Parathyroid adenoma (tissue), 2 donors: ENCODE results near the gene DMD.

ENCODE experiments used
- H2AFZ ChIP-seq: fragments of 300-600 bp; sonication (generic); one replicate; pipeline ENCODE4 v1.7.0; 2017; ENCODE audit warnings: antibody characterized with exemption, mild to moderate bottlenecking
- H3K27ac ChIP-seq: fragments of 300-600 bp; sonication (generic); one replicate; pipeline ENCODE4 v1.7.0; 2017
- H3K27me3 ChIP-seq: fragments of 300-600 bp; sonication (generic); one replicate; pipeline ENCODE4 v1.7.0; 2017; ENCODE audit warnings: low read length; ENCODE audit not compliant: control insufficient read depth, insufficient read depth
- H3K36me3 ChIP-seq: fragments of 300-600 bp; sonication (generic); one replicate; pipeline ENCODE4 v1.7.0; 2017; ENCODE audit warnings: low read length; ENCODE audit not compliant: control insufficient read depth, insufficient read depth
- H3K4me1 ChIP-seq: fragments of 300-600 bp; sonication (generic); one replicate; pipeline ENCODE4 v1.7.0; 2017; ENCODE audit warnings: control low read depth
- H3K4me2 ChIP-seq: fragments of 300-600 bp; sonication (generic); one replicate; pipeline ENCODE4 v1.7.0; 2017; ENCODE audit warnings: low read length
- H3K4me3 ChIP-seq: fragments of 300-600 bp; sonication (generic); one replicate; pipeline ENCODE4 v1.7.0; 2017; ENCODE audit warnings: low read depth, low read length
- H3K79me2 ChIP-seq: fragments of 300-600 bp; sonication (generic); one replicate; pipeline ENCODE4 v1.7.0; 2017; ENCODE audit warnings: control low read depth
- H3K9ac ChIP-seq: fragments of 300-600 bp; sonication (generic); one replicate; pipeline ENCODE4 v1.7.0; 2017; ENCODE audit warnings: mild to moderate bottlenecking
- H3K9me3 ChIP-seq: fragments of 300-600 bp; sonication (generic); one replicate; pipeline ENCODE4 v1.7.0; 2017; ENCODE audit warnings: low read length; ENCODE audit not compliant: control insufficient read depth
- TF ChIP-seq, protein P1 (sequence below): fragments of 300-600 bp; sonication (generic); IDR thresholded peaks from one replicate; pipeline ENCODE4 v1.7.0; 2017; ENCODE audit warnings: antibody characterized with exemption, mild to moderate bottlenecking
- donor health status: primary hyperparathyroidism.

DMD gene

DNA sequence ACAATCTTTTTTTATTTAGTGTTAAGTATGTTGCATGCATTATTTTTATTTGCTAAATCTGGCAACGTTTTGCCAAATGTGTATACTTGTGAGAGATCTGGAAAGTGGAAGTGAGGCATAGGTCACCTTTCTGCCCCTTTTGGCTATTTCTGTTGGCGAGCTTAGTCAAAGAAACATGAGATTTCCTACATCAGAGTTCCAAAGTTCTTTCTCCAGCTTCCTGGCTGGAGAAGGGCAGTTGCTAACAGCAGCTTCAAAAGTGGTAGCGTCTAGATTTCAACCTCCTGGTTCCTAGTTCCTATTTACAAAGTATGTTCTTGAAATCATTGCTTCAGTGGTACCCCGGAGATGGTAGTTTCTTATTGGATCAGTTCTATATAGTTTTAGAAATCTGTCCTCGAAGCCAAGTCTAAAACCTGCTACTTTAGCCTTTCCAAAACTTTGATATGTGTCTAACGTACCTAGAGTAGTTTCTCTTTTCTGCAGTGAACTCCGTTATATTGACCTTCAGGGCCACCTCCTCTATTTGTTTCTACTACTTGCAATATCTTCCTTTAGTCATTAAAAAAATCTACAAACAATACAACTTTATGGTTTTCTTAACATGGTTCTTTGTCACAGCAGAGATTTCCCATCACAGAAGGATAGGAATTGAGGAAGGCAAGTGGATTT, 1683.8 kb downstream of the DMD start:
- Histone ChIP-seq H2AFZ (no peak overlapping the region), H3K27ac (no peak overlapping the region), H3K4me2 (no peak overlapping the region), H3K9me3 (no peaks in the 10 kb centered on the region), H3K79me2 (no peaks in the 10 kb centered on the region), H3K36me3 (no peaks in the 10 kb centered on the region), H3K4me1 (no peaks in the 10 kb centered on the region), H3K27me3 (no peaks in the 10 kb centered on the region), H3K9ac (no peak overlapping the region), H3K4me3 (no peak overlapping the region)
- TF ChIP-seq, protein P1, sequence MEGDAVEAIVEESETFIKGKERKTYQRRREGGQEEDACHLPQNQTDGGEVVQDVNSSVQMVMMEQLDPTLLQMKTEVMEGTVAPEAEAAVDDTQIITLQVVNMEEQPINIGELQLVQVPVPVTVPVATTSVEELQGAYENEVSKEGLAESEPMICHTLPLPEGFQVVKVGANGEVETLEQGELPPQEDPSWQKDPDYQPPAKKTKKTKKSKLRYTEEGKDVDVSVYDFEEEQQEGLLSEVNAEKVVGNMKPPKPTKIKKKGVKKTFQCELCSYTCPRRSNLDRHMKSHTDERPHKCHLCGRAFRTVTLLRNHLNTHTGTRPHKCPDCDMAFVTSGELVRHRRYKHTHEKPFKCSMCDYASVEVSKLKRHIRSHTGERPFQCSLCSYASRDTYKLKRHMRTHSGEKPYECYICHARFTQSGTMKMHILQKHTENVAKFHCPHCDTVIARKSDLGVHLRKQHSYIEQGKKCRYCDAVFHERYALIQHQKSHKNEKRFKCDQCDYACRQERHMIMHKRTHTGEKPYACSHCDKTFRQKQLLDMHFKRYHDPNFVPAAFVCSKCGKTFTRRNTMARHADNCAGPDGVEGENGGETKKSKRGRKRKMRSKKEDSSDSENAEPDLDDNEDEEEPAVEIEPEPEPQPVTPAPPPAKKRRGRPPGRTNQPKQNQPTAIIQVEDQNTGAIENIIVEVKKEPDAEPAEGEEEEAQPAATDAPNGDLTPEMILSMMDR: no peak

GRCh38 chrX:31523884-31524536, 1687.3 kb downstream of the DMD start:
- Histone ChIP-seq H3K9ac (no peak overlapping the region), H3K9me3 (no peaks in the 10 kb centered on the region), H3K4me3 (no peak overlapping the region), H3K4me1 (no peaks in the 10 kb centered on the region), H3K27me3 (no peaks in the 10 kb centered on the region), H2AFZ (no peak overlapping the region), H3K27ac (no peak overlapping the region), H3K36me3 (no peaks in the 10 kb centered on the region), H3K79me2 (no peaks in the 10 kb centered on the region), H3K4me2 (no peak overlapping the region)
- TF ChIP-seq, protein P1: no peak

DNA sequence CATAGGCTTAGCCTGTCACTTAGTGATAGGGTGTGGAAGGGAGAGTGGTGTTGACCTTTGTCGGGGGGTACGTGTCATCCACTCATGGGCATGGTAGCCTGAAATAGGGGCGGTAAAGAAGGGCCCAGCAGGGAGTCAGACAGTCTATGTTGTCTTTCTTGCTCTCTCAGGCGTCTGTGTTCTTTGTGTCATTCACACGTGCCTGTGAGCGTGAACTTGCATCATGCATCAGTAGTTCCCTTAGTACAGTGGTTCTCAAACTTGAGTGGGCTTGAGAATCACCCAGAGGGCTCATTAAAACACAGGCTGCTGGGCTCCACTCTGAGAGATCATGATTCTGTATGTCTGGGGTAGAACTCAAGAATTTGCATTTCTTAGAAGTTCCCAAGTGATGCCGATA, 1688.6 kb downstream of the DMD start:
- no peak overlapping the region for H2AFZ ChIP-seq
- no peaks in the 10 kb centered on the region for H3K9me3 ChIP-seq
- no peak overlapping the region for H3K27ac ChIP-seq
- no peak overlapping the region for H3K4me2 ChIP-seq
- no peaks in the 10 kb centered on the region for H3K4me1 ChIP-seq
- no peaks in the 10 kb centered on the region for H3K79me2 ChIP-seq
- TF ChIP-seq, protein P1: no peak
- no peak overlapping the region for H3K9ac ChIP-seq
- H3K4me3 ChIP-seq: no peak overlapping the region
- no peaks in the 10 kb centered on the region for H3K36me3 ChIP-seq
- H3K27me3 ChIP-seq: no peaks in the 10 kb centered on the region

GRCh38 chrX:31521941-31522340, 1689.4 kb downstream of the DMD start:
- no peaks in the 10 kb centered on the region for H3K9me3 ChIP-seq
- no peak overlapping the region for H3K27ac ChIP-seq
- H2AFZ ChIP-seq: no peak overlapping the region
- no peaks in the 10 kb centered on the region for H3K4me1 ChIP-seq
- no peaks in the 10 kb centered on the region for H3K36me3 ChIP-seq
- TF ChIP-seq, protein P1: no peak
- no peak overlapping the region for H3K4me2 ChIP-seq
- H3K79me2 ChIP-seq: no peaks in the 10 kb centered on the region
- H3K27me3 ChIP-seq: no peaks in the 10 kb centered on the region
- no peak overlapping the region for H3K4me3 ChIP-seq
- no peak overlapping the region for H3K9ac ChIP-seq

- Histone ChIP-seq H3K27ac (no peak overlapping the region), H3K36me3 (no peaks in the 10 kb centered on the region), H3K4me1 (no peaks in the 10 kb centered on the region), H2AFZ (no peak overlapping the region), H3K9ac (no peak overlapping the region), H3K4me3 (no peak overlapping the region), H3K4me2 (no peak overlapping the region), H3K27me3 (no peaks in the 10 kb centered on the region), H3K79me2 (no peaks in the 10 kb centered on the region), H3K9me3 (no peaks in the 10 kb centered on the region)
- TF ChIP-seq, protein P1: no peak
Measured at GRCh38 chrX:31516527-31516926, 1694.8 kb downstream of the DMD start.
